BJ (cell line): ENCODE data around the gene TLDC2. TPM values are rescaled to one million over a fixed set of nuclear protein-coding genes. Genes with fewer than 3 reads are reported as not detected.

ENCODE experiments used
- CTCF ChIA-PET: fragments of 350-600 bp; formaldehyde crosslinking; extraction: SDS; loops from one replicate; lab custom pipeline; 2021; ENCODE audit warnings: antibody characterized with exemption, inconsistent platforms; lab: Yijun Ruan, JAX
- POLR2A ChIA-PET: fragments of 300-600 bp; sonication (Branson Sonifier 250); formaldehyde crosslinking; extraction: SDS; loops from one replicate; lab custom pipeline; 2021; ENCODE audit warnings: antibody characterized with exemption; lab: Charles Lee
- DNase-seq: peaks from one replicate; pipeline ENCODE4 v3.0.0-alpha.2; 2011; ENCODE audit warnings: low read depth
- H3K27me3 ChIP-seq: 2 replicates; pipeline ENCODE4 v1.6.0; 2011; ENCODE audit warnings: low read length; ENCODE audit not compliant: control insufficient read depth, insufficient read depth
- H3K36me3 ChIP-seq: 2 replicates; pipeline ENCODE4 v1.5.1; 2011; ENCODE audit warnings: low read length; ENCODE audit not compliant: control insufficient read depth, insufficient read depth
- H3K4me3 ChIP-seq: 2 replicates; pipeline ENCODE4 v1.5.1; 2011; ENCODE audit warnings: low read depth, mild to moderate bottlenecking, control low read depth, low read length
- CTCF ChIP-seq: IDR thresholded peaks from 2 replicates; pipeline ENCODE4 v1.5.1; 2011; ENCODE audit warnings: low read depth, mild to moderate bottlenecking, control low read depth, inconsistent platforms, low read length, moderate library complexity; ENCODE audit not compliant: insufficient read depth
- polyA plus RNA-seq: library from polyadenylated mRNA; depleted of rRNA; stranded (reverse); fragments of >200 nt; gene quantifications from 2 replicates; pipeline ENCODE4 v1.2.3, GENCODE V29; 2011

Gene TLDC2
- polyA plus RNA-seq, 1 experiment: 0.37 TPM

- ChIA-PET CTCF (interaction anchor here (4.1 to 6.0 kb wide), 2 partner anchors 13 to 41 kb away, joined by 14 to 30 read pairs; no protein-coding TSS in a partner anchor), POLR2A (no interaction called here)
- no peaks in the 10 kb centered on the region for H3K27me3 ChIP-seq
- no peak overlapping the region for H3K4me3 ChIP-seq
- DNase-seq: no peak
- no peaks in the 10 kb centered on the region; the same call in 1 of the 2 replicates for H3K36me3 ChIP-seq
- TF ChIP-seq CTCF: no peak
These were observed 26.4 kb upstream of the TLDC2 start for GRCh38 chr20:36849333-36850065.

- Histone ChIP-seq H3K4me3 (no peak overlapping the region), H3K27me3 (no peaks in the 10 kb centered on the region), H3K36me3 (no peaks in the 10 kb centered on the region; the same call in 1 of the 2 replicates)
- ChIA-PET POLR2A (no interaction called here), CTCF (interaction anchor here (0.8 to 6.0 kb wide), 2 partner anchors 10 to 15 kb away, joined by 3 to 30 read pairs; no protein-coding TSS in a partner anchor)
- no peak for TF ChIP-seq CTCF
- no peak for DNase-seq
These were observed 25.2 kb upstream of the TLDC2 start for GRCh38 chr20:36850759-36851158.

- no peak overlapping the region for H3K4me3 ChIP-seq
- no peak for TF ChIP-seq CTCF
- DNase-seq: no peak
- ChIA-PET POLR2A (no interaction called here), CTCF (no interaction called here)
- no peaks in the 10 kb centered on the region; the same call in 1 of the 2 replicates for H3K36me3 ChIP-seq
- H3K27me3 ChIP-seq: no peaks in the 10 kb centered on the region
These were observed 24.4 kb upstream of the TLDC2 start for GRCh38 chr20:36851490-36851889.

- Histone ChIP-seq H3K4me3 (no peak overlapping the region), H3K27me3 (no peaks in the 10 kb centered on the region), H3K36me3 (no peaks in the 10 kb centered on the region; the same call in 1 of the 2 replicates)
- DNase-seq: no peak
- no peak for TF ChIP-seq CTCF
- ChIA-PET POLR2A (no interaction called here), CTCF (interaction anchor here (0.5 kb wide), 1 partner anchor 11 kb away, joined by 3 read pairs; no protein-coding TSS in a partner anchor)
These were observed 23.8 kb upstream of the TLDC2 start for GRCh38 chr20:36852187-36852586.

GRCh38 chr20:36854348-36855240 is 21.3 kb upstream of the TLDC2 start:
- ChIA-PET CTCF (interaction anchor here (0.6 to 1.5 kb wide), 5 partner anchors 9 to 1896 kb away, joined by 3 to 6 read pairs (median 4); a partner anchor contains a TSS), POLR2A (no interaction called here)
- no peaks in the 10 kb centered on the region; the same call in 1 of the 2 replicates for H3K36me3 ChIP-seq
- TF ChIP-seq CTCF: no peak
- H3K4me3 ChIP-seq: no peak overlapping the region
- DNase-seq: no peak
- H3K27me3 ChIP-seq: no peaks in the 10 kb centered on the region
